ENCODE measurements around the gene NAMPT.

DNA sequence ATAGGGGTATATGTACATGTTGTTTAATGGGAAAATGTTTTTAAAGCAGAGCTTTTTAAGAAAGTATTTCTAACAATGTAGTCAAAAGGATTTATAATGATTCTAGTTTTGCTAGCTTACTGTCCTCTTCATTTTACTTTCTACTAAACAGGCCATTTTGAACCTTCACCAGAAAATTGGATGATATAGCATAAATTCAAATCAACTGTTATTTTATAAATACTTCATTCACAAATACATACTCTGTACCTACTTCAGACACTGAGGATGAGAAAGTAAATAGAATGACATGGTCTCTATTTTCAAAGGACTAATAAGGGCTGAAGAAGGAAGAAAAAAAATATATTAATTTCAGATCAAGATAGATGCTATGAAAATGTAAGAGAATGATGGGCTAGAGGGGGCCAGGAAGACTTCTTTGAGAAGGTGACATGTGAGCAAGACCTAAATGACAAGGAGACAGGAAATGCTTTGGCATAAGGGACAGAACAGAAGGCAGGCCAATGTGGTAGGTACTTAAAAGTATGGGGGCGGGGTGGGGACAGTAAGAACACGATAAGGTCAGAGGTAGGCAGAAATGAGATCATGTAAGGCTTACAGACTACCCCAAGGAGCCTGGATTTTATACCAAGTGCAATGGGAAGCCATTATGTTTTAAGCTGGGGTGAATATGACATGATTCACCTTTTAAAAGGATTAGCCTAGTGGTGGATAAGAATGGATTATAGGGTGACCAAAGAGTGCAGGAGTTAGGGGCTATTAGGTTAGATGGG, 5.2 kb downstream of the NAMPT start:
- TF ChIP-seq, protein P1, sequence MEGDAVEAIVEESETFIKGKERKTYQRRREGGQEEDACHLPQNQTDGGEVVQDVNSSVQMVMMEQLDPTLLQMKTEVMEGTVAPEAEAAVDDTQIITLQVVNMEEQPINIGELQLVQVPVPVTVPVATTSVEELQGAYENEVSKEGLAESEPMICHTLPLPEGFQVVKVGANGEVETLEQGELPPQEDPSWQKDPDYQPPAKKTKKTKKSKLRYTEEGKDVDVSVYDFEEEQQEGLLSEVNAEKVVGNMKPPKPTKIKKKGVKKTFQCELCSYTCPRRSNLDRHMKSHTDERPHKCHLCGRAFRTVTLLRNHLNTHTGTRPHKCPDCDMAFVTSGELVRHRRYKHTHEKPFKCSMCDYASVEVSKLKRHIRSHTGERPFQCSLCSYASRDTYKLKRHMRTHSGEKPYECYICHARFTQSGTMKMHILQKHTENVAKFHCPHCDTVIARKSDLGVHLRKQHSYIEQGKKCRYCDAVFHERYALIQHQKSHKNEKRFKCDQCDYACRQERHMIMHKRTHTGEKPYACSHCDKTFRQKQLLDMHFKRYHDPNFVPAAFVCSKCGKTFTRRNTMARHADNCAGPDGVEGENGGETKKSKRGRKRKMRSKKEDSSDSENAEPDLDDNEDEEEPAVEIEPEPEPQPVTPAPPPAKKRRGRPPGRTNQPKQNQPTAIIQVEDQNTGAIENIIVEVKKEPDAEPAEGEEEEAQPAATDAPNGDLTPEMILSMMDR (IDR thresholded peaks at IDR 0.05): no peak
- TF ChIP-seq POLR2A (IDR thresholded peaks at IDR 0.05): no peak

Data from thyroid gland (tissue), 4 donors.